ENCODE data around the gene PUSL1. TPM values are rescaled to one million over a fixed set of nuclear protein-coding genes. Genes with fewer than 3 reads are reported as not detected.

The PUSL1 gene
- total RNA-seq, 1 donor from 2014 or later, result 8.0 TPM

- no peak for DNase-seq
These were observed 13.1 kb upstream of the PUSL1 start for GRCh38 chr1:1295154-1295923.

- no peak for DNase-seq
These were observed 12.0 kb upstream of the PUSL1 start for GRCh38 chr1:1296070-1297061.

GRCh38 chr1:1297802-1298424 is 10.5 kb upstream of the PUSL1 start:
- DNase-seq, result no peak

GRCh38 chr1:1298861-1299685 is 9.3 kb upstream of the PUSL1 start:
- peak; percentile 80 for DNase-seq

- DNase-seq, result no peak
These were observed 8.6 kb upstream of the PUSL1 start for GRCh38 chr1:1299686-1300351.

- DNase-seq, result no peak
These were observed 8.1 kb upstream of the PUSL1 start for GRCh38 chr1:1300352-1300739.

GRCh38 chr1:1302006-1302430 is 6.4 kb upstream of the PUSL1 start:
- no peak for DNase-seq

GRCh38 chr1:1302951-1303509 is 5.4 kb upstream of the PUSL1 start:
- no peak for DNase-seq

GRCh38 chr1:1303736-1304135 is 4.7 kb upstream of the PUSL1 start:
- DNase-seq, result no peak

GRCh38 chr1:1304331-1305299 is 3.8 kb upstream of the PUSL1 start:
- DNase-seq, result peak; percentile 91

- DNase-seq, result peak; percentile 16
These were observed 2.9 kb upstream of the PUSL1 start for GRCh38 chr1:1305300-1306069.

GRCh38 chr1:1306070-1306660 is 2.2 kb upstream of the PUSL1 start:
- no peak for DNase-seq

GRCh38 chr1:1306661-1307260 is 1.6 kb upstream of the PUSL1 start:
- DNase-seq, result no peak

GRCh38 chr1:1307261-1307922 is 1.0 kb upstream of the PUSL1 start:
- DNase-seq, result peak; percentile 45

- no peak for DNase-seq
These were observed 406 bp downstream of the PUSL1 start for GRCh38 chr1:1308756-1309250.

- DNase-seq, result no peak
These were observed 1.1 kb downstream of the PUSL1 start for GRCh38 chr1:1309251-1310108.

- no peak for DNase-seq
These were observed 1.6 kb downstream of the PUSL1 start for GRCh38 chr1:1310109-1310385.
